HG03521 (cell line): ENCODE measurements around the gene UBLCP1.
"Not testable (repeated sequence)": the region's sequence is repeated elsewhere in the genome, so short reads cannot be mapped to it uniquely, and the experiment has no call there.

Source experiments
- ATAC-seq: cut with Tn5 transposase; IDR thresholded peaks from one replicate; pipeline ENCODE4 v1.9.1; 2021; ENCODE audit warnings: mild to moderate bottlenecking, moderate library complexity; ENCODE audit not compliant: unreplicated experiment

Gene UBLCP1, protein sequence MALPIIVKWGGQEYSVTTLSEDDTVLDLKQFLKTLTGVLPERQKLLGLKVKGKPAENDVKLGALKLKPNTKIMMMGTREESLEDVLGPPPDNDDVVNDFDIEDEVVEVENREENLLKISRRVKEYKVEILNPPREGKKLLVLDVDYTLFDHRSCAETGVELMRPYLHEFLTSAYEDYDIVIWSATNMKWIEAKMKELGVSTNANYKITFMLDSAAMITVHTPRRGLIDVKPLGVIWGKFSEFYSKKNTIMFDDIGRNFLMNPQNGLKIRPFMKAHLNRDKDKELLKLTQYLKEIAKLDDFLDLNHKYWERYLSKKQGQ

DNA sequence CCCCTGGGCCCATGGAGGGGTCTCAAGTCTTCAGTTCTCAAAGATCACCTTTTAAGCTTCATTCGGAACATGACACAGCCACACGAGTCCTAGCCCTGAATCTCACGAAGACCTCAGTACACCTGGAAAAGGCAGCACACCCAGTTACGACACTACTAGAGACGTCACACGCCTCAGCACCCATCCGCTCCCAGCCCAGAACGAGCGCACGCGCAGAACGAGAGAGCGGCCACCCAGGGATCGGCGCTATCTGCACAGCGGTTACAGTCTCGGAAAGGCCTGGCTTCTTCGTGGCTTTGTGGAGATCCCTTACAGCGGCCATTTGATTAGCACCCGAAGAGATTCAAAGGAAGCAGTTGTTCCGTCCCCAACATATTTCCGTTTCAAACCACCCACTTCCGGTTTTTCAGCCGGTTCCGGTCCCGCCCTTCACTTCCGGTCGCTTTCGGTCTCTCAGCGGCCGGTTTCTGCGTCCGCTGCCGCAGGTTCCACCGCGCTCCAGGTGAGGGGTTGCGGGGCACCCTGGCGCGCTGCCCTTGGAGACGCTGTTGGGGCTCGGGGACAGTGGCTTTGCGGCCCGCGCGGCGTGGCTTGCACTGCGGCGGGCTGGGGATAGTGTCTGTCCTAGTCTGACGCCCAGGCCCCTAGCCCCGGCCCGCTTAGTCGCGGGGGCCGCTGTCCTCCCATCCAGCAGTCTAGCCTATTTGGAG lies at the start of gene UBLCP1:
TSS of gene UBLCP1 (plus strand) at position 432 of the 710 bp plus-strand sequence. CDS start 5,626 bp downstream, outside the sequence.
- peak; percentile 89 for ATAC-seq

DNA sequence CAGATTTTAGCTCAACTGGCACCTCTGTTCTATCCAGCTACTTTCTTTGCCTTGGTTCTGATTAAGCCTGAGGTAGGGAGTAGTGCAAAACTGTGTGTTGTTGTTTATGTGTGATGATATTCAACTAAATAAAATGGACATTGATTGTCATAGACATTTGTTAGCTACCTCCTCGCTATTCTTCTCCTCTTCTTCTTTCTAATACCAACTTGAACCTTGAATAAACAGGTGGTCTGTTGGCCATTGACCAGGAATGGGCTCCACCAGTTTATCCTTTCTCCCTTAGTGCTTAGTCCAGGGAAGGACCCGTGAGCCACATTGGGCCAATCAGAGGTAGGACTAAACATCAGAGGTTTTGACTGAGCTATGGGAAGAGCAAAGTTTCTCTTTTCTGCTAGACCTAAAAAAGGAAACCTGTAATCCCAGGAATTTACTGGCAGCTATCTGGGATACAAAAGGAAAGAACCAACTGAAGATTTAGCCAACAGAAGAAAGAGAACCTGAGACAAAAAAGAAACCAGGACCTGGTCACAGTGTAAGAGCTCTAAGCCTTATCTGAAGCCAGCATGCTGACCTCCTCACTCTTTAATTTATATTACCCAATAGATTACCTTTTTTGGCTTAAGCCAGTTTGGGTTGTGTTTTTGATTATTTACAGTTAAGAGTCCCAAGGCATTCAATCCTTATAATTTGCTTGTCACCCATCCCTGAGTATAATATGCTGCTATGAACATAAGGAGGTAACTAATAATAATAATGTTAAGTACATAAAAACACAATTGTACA lies 48.4 kb upstream of the UBLCP1 start:
- no peak for ATAC-seq

DNA sequence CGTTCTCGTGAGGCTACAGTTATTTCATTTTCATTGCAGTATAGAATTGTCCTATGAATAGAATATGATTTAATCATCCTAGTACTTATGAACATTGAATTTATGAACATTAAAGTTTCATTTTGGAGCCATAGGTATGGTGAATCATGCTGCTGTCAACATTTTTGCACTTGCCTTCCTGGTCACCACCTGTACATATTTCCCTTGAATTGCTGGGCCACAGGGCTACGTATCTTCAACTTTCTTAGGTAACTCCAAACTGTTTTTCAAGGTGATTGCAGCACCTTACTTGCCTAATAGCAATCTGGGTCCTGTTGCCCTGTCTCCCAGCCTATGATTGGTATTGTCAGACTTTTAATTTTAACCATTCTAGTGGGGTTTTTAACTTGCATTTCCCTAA lies 47.2 kb upstream of the UBLCP1 start:
- ATAC-seq = no peak

DNA sequence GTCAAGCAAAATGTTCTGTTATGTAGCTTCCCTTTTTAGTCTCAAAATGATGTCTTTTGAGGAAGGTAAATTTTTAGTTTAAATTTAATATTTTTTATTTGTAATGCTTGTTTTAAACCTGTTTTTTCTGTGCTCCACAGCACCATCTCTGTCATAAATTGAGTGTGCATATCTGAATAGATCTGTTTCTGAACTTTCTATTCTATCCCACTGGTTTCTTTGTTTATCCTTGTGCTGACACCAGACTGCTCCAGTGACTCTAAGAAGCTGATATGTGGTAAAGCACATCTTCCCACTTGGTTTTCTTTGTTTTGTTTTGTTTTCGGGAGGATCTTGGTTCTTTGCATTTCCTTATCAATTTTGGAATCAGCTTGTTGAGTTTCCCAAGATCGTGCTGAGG lies 46.6 kb upstream of the UBLCP1 start:
- ATAC-seq = no peak

DNA sequence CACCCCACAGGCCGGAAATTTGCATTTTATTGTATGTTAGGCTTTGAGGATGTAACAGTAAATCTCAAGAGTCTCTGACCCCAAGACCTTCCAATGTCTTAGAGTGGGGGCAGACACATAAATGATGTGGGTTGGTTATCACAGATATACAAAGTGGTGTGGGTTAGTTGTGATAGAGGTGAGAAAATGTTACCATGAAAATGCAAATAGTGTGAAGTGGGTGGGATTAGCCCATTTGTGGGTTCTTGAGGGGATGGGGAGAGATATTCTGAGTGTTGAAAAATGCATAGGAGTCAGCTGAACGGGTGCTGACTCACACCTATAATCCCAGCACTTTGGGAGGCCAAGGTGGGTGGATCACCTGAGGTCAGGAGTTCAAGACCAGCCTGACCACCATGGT lies 45.9 kb upstream of the UBLCP1 start:
- no peak for ATAC-seq

DNA sequence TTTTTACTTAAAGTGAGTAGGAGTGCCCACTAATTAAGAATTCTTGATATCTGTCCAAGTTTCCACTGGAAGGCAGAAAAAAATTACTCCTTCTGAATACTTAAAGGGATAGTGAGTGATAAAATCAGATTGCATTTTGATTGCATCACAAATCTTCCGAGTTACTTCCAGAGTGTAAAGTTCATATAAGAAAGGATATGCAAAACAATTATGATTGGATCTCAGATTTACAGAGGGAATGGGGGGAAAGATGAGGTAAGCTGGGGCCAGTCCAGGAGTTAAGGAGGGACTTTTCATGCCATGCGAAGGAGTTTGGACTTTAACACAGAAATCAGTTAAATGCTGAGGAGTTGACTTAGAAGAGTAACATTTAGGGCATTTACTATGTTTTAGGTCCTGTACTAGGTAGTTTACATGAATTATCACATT lies 44.5 kb upstream of the UBLCP1 start:
- no peak for ATAC-seq

DNA sequence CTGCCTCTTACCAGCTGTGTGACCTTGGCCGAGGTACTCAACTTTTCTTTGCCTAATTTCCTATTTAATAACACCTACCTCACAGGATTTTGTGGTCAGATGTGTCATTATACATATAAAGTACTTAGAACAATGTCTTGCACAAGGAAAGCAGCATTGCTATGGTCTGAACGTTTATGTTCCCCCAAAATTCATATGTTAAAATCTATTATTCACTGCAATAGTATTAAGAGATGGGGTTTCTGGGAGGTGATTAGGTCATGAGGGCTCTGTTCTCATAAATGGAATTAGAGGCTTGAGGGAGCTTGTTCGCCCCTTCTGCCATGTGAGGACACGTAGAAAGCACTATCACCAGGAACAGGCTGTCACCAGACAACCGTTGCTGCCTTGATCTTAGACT lies 42.9 kb upstream of the UBLCP1 start:
- no peak for ATAC-seq

DNA sequence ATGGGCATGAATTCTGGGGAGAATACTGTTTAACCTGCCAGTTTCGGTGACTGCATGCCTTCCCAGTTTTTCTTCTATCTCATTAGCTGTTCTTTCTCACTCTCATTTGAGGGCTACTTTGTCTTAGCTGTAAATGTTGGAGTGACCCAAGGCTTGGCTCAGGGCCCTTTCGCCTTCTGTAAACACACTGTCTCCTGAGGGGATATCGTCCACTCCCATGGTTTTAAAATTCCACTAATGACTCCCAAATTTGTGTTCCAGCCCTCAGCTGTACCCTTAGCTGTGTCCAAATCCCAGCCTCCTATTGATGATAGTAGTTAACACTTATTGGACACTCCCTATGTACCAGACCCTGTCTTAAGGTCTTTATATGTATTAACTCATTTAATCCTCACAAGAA lies 39.6 kb upstream of the UBLCP1 start:
- ATAC-seq = no peak

DNA sequence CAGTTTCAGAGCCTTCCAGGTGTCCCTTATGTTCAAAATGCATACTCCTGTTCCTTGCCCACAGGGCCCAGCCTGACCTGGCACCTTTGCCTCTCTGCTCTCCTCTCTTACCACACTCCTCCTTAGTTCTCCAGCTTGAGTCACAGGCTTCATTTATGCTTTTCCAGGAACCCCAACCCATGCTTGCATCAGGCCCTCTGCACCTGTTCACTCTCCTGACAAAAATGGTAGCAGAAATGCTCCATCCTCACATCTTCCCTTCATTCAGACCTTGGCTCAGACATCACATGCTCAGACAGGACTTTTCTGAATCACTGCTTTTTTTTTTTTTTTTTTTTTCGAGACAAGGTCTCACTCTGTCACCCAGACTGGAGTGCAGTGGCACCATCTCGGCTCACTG lies 38.6 kb upstream of the UBLCP1 start:
- no peak for ATAC-seq

DNA sequence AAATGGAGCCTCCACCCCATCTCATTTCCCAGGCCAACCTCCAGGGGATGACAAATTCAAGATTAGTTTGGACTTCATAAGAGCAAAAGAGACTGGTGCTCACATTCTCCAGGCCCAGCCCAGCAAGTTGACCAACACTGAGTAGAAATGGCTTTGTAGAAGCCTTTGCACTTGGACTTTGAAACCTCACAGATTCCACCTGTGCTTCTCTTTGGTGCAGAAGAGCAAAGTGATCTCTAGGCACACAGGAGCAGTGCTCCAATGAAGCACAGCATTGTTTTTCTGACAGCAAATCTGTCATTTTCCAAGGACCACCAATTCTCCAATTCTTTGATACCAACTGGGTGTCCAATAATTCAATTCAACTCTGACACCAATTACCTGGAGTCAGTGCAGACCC lies 36.6 kb upstream of the UBLCP1 start:
- ATAC-seq = no peak

DNA sequence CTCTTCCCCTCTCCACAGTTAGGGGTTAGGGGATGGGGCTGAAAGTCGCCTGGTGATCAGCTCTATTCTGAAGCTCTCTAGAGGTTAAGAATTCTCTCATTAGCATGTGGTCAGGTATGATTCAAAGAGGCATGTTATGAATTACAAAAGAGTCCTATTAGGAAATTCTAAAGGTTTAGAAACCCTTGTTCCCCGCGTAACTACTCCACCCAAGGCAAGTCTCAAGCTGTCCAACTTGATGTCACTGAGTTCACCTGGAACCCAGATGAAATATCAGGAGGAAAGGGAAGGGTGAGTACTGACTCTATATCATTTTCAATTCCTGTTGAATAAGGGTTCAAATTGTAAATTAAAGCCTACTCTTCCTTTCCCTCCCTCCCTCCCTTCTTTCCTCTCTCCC lies 35.6 kb upstream of the UBLCP1 start:
- no peak for ATAC-seq

DNA sequence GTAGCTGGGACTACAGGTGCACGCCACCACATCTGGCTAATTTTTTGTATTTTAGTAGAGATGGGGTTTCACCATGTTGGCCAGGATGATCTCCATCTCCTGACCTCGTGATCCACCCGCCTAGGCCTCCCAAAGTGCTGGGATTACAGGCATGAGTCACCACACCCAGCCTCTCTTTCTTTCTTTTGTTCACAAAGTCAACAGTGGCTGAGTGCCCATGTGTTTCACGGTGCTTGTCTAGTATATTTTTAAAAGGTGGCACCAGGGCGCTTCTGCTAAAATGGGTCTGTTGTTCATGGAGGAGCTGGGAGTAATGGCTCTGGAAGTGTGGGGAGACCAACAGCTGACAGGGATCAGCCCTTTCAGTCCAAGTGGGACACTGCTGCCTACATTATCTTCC lies 35.0 kb upstream of the UBLCP1 start:
- ATAC-seq = not testable (repeated sequence)

DNA sequence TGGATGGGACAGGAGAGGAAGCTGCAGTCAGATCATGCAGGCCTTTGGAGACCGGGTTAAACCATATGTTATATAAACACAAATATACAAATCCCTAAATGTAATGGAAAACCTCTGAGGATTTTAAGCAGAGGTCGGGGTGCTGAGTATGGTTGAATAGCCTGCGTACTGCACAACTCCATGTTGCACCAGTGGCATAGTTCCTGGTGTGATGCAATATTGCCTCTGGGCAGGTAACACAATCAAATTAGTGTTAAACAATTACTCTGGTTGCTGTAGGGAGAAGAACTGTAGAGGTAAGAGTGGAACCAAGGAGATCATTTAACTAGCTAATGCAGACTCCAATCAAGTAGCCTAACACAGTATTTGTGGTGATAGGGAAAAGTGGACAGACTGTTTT lies 32.4 kb upstream of the UBLCP1 start:
- ATAC-seq = no peak

DNA sequence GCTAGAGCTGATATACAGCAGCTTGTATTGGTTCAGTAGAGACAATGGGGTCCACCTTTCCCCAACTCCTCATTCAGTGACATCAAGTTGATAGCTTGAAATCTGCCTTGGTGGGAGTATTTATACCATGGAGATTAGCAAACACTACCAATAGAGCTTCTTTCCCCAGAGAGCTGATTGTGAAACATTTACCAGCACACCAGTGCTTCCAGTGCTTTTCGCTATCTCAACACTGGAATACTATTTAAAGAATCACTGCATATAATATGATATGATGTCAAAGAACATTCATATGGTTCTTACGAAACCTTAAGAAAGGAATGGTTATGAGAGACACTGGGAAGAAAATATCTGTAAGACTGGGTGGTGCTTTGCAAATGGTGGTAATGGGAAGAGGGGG lies 31.9 kb upstream of the UBLCP1 start:
- ATAC-seq = no peak

DNA sequence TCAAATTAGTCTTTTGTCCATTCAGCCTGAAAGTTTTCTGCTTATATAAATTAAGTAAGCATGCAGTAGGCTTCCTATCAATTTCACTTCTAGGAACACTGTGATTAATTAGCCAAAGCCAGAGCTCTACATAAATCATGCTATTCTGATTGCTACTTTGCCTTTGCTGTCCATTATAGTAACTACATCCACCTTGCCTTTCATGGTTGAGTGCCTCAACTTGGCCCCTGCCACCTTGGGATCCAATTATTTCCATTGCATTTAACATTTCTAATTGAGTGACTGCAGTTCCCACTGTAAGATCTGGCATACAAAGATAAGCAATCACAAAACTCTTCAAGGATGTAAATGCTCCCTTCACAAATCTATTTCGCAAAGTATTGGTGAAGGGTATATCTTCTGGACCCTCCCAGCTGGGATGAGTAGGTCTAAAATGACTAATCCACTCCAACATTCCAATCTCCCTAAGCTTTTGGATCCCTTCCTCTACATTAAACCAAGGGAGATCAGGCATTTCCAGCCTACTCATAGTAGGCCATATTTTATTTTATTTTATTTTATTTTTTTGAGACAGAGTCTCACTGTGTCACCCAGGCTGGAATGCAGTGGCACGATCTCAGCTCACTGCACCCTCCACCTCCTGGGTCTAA lies 27.1 kb upstream of the UBLCP1 start:
- ATAC-seq = not testable (repeated sequence)

DNA sequence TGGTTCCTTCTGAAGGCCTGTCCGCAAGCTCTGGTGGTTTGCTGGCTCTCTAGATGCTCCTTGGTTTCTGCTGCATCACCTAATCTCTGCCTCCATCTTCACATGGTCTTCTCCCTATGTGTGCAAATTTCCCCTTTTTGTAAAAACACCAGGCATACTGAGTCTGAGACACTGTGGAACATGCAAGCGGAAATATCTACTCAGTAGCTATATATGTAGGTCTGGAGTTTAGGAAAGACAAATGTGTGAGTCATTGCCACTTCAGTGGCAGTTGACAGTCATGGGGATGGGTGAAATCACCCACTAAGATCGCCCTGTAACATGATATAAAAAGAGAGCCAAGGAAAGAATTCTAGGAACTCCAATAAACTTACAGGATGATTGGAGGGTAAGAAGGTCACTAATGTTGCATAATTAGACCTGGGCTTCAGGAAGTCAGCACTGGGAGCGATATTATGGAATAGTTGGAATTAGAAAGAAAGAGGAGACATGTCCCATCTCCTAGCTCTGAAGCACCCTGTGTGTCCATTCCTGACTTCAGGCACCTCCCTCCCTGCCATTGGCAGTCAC lies 22.7 kb upstream of the UBLCP1 start:
- no peak for ATAC-seq

DNA sequence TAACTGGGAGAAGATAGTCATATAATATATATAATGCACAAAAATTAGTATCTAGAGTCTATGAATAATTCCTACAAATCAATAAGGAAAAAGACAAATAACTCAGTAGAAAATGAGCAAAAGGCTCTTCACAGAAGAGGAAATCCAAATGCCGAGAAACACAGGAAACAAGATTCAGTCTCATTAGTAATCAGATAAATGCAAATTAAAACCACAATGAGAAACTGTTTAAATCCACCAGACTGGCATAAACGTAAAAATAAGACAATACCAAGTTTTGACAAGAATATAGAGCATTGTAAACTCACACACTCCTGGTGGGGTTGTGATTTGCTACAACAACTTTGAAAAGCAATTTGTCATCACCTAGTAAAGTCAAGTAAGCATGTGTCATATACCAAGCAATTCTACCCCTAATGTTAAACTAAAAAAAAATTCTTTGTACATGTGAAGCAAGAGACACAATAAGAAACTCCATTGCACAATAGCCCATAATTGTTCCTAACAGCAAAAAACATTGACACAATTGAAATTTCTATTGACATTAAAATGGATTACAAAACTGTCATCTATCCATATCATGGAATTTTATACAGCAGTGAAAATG lies 21.0 kb upstream of the UBLCP1 start:
- no peak for ATAC-seq

DNA sequence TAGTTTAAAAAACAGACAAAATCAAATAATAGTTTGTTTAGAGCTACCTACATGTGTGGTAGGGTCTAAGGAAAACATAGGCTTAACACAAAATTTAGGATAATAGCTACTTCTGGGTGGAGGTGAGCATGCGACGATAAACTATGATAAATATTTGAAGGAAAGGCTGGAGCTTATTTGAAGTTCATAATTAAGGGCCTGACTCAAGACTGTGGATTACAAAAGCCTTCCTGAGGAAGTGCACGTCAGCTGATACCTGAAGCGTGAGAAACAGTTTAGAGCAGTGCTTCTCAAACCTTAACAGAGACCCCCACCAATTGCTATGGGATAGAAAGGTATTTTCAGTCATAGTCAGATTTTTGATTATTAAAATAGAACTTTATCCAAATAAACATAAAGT lies 20.4 kb upstream of the UBLCP1 start:
- no peak for ATAC-seq

DNA sequence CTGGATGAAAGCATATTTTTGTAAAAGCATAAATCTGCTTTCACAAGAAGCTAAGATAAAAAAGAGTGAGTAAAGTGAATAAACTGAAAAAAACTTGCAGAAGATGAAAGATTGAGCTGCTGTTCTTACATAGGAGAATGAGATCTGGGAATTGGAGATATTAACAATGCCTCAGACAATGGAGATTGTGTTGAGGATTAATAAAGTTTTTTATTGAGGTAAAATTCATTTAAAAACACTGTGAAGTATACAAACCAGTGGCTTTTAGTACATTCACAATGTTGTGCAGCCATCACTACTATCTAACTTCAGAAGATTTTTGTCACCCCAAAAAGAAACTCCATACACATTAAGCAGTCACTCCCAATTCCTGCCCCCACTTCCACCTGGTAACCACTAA lies 19.7 kb upstream of the UBLCP1 start:
- no peak for ATAC-seq

DNA sequence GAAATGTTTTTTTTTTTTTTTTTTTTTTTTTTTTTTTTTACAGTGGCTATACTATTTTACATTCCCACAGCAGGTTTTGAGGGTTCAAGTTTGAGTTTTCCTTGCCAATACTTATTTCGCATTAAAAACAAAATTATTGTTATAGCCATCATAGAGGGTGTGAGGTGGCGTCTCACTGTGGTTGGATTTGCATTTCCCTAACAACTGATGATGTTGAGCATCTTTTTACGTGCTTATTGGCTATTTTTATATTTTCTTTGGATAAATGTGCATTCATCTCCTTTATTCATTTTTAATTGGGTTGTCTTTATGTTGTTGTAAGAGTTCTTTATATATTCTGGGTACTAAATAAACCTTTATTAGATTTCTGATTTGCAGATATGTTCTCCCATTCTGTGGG lies 18.9 kb upstream of the UBLCP1 start:
- no peak for ATAC-seq

DNA sequence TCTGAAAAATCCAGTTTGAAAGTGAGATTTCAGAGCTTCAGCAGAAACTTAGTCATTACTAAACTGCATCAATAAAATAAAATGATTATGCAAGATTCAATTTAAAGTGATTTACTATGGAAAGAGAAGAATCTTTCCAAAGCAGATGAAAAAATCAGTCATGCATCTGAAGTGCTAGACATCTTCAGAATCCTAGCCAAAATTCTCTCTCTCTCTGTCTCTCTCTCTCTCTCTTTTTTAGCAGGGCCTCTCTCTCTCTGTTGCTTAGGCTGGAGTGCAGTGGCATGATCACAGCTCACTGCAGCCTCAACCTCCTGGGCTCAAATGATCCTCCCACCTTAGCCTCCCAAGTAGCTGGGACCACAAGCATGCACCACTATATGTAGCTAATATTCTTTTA lies 18.2 kb upstream of the UBLCP1 start:
- no peak for ATAC-seq
